Mucosa of gallbladder (tissue), 1 donor: ENCODE data around the gene LIG1. TPM values are rescaled to one million over a fixed set of nuclear protein-coding genes. Genes with fewer than 3 reads are reported as not detected.
"Not testable (repeated sequence)": the region's sequence is repeated elsewhere in the genome, so short reads cannot be mapped to it uniquely, and the experiment has no call there.

ENCODE experiments used
- DNase-seq: peaks from one replicate; pipeline ENCODE4 v3.0.0-alpha.2; 2020; ENCODE audit warnings: low spot score
- total RNA-seq: library from RNA; stranded (reverse); gene quantifications from one replicate; pipeline ENCODE4 v1.2.1, GENCODE V29; 2021
- donor health status: DM: no; HTN: no; CAD: no.

Gene LIG1
- total RNA-seq, 1 donor from 2014 or later, result 22.6 TPM

- no peak for DNase-seq
These were observed 85.1 kb downstream of the LIG1 start for GRCh38 chr19:48085076-48085475.

- DNase-seq, result no peak
These were observed 89.0 kb downstream of the LIG1 start for GRCh38 chr19:48081106-48081505.

GRCh38 chr19:48070177-48070769, 99.9 kb downstream of the LIG1 start:
- DNase-seq, result not testable (repeated sequence)

- no peak for DNase-seq
These were observed 100.7 kb downstream of the LIG1 start for GRCh38 chr19:48069435-48069834.

Other genes starting within 250 kb of the LIG1 start
- gene BSPH1, start 178.2 kb downstream of the LIG1 start, total RNA-seq, result not detected
- not detected for gene ELSPBP1, start 175.7 kb downstream of the LIG1 start, total RNA-seq
- gene CABP5, start 126.3 kb downstream of the LIG1 start, total RNA-seq, result not detected
- 10.0 TPM for gene PLA2G4C, start 59.5 kb downstream of the LIG1 start, total RNA-seq
- gene ZSWIM9, start 336 bp upstream of the LIG1 start, total RNA-seq, result 10.7 TPM
- gene CARD8, start 85.6 kb upstream of the LIG1 start, total RNA-seq, result 38.6 TPM
- gene ZNF114, start 99.7 kb upstream of the LIG1 start, total RNA-seq, result 0.43 TPM
- gene EMP3, start 155.2 kb upstream of the LIG1 start, total RNA-seq, result 52.4 TPM
- 18.0 TPM for gene TMEM143, start 193.6 kb upstream of the LIG1 start, total RNA-seq
- gene SYNGR4, start 194.0 kb upstream of the LIG1 start, total RNA-seq, result not detected
- gene KDELR1, start 221.2 kb upstream of the LIG1 start, total RNA-seq, result 205 TPM
- 0.69 TPM for gene GRIN2D, start 223.3 kb upstream of the LIG1 start, total RNA-seq